Measurements from ENCODE around the gene CCDC6.

Gene CCDC6

DNA sequence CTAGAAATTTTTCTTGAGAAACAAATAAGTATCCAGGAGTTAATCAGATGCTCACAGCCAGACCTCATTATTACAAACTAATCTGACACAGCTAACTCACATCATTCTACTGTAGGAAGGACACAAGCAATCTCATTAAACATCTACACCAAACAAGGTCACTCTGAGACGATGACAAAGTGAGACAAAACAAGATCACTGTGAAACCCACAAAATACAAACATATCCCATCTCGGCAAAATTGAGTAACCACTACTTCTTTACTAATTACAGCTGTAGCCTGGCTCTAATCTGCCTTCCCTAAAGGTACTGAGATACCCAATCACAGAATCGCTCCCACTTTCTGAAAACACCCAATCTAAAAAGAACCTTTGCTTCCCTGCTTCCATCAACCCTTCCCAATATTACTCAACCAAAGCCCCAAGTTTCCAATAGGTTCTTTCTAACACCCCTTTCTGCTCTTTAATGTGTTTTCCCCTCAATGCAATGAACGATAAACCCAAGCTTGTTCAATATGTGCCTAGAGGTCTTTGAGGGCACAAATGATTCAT lies 26.9 kb downstream of the CCDC6 start:
- H3K36me3 ChIP-seq (ENCODE audit: control insufficient read depth in 2 of 2, insufficient read depth in 1 of 2, low read length in 2 of 2): no peaks in the 10 kb centered on the region
- POLR2A ChIA-PET: interaction anchor here (1.4 kb wide), 1 partner anchor 27 kb away, joined by 3 read pairs; the partner anchor contains the start of gene CCDC6
- CTCF ChIA-PET: no interaction called here
- H3K4me3 ChIP-seq (ENCODE audit: low read depth, low read length): no peak overlapping the region
- no peaks in the 10 kb centered on the region for H3K4me1 ChIP-seq (ENCODE audit: control insufficient read depth, insufficient read depth, low read length)
- no peaks in the 10 kb centered on the region for H3K9me3 ChIP-seq (ENCODE audit: control insufficient read depth, insufficient read depth, low read depth, low read length)
- no peak overlapping the region for H3K27ac ChIP-seq (ENCODE audit: extremely low read depth, low read depth, low read length)
- TF ChIP-seq GLIS1 (tag by site-specific recombination; IDR thresholded peaks at IDR 0.05): no peak

DNA sequence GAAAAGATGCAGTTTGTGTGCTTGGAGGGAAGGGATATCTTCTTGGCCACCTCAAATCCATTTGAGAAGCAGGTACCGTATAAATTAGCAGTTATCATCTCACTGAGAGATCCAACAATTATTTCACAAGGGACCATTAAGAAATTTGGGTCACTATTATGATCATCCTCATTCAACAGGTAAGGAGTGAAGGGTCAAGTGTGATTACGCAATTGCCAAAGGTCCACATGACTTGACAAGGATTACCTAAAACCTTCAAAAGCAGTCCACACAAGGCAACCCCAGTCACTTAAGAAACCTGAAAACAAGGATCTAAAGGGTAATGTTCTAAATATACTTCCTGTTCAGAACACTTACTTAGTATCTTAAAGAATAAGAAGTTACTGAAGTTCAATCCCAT lies 27.4 kb downstream of the CCDC6 start:
- CTCF ChIA-PET: no interaction called here
- peaks cover 2% of the 10 kb centered on the region for H3K4me1 ChIP-seq (ENCODE audit: control insufficient read depth, insufficient read depth, low read length)

DNA sequence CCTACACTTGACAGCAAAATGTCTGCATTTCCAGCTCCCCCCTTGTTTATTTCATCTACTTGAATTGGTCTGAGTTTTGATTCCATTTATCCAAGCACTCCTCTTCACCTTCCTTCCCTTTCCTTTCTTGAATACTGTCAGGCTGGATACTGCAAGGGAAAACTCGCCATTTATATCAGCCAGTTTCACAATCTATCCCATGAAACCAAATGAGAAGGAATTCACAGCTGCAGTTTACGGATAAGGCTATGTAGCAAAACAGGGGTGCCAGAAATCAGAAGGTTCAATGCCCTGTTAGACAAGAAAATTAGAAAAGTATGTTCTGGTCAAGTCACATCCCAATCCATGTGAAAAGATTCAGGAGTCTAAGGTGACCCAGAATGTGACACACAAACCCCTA lies 28.1 kb downstream of the CCDC6 start:
- no peak overlapping the region for H3K27ac ChIP-seq (ENCODE audit: extremely low read depth, low read depth, low read length)
- POLR2A ChIA-PET: interaction anchor here (1.4 kb wide), 1 partner anchor 28 kb away, joined by 3 read pairs; the partner anchor contains the start of gene CCDC6
- H3K4me1 ChIP-seq (ENCODE audit: control insufficient read depth, insufficient read depth, low read length): peaks cover 8% of the 10 kb centered on the region
- no peaks in the 10 kb centered on the region for H3K36me3 ChIP-seq (ENCODE audit: control insufficient read depth in 2 of 2, insufficient read depth in 1 of 2, low read length in 2 of 2)
- CTCF ChIA-PET: no interaction called here
- no peak overlapping the region for H3K4me3 ChIP-seq (ENCODE audit: low read depth, low read length)
- H3K9me3 ChIP-seq (ENCODE audit: control insufficient read depth, insufficient read depth, low read depth, low read length): no peaks in the 10 kb centered on the region
- TF ChIP-seq HOXD13 (CRISPR knock-in tag; IDR thresholded peaks at IDR 0.05; ENCODE audit: borderline replicate concordance): no peak
- TF ChIP-seq, protein P1, sequence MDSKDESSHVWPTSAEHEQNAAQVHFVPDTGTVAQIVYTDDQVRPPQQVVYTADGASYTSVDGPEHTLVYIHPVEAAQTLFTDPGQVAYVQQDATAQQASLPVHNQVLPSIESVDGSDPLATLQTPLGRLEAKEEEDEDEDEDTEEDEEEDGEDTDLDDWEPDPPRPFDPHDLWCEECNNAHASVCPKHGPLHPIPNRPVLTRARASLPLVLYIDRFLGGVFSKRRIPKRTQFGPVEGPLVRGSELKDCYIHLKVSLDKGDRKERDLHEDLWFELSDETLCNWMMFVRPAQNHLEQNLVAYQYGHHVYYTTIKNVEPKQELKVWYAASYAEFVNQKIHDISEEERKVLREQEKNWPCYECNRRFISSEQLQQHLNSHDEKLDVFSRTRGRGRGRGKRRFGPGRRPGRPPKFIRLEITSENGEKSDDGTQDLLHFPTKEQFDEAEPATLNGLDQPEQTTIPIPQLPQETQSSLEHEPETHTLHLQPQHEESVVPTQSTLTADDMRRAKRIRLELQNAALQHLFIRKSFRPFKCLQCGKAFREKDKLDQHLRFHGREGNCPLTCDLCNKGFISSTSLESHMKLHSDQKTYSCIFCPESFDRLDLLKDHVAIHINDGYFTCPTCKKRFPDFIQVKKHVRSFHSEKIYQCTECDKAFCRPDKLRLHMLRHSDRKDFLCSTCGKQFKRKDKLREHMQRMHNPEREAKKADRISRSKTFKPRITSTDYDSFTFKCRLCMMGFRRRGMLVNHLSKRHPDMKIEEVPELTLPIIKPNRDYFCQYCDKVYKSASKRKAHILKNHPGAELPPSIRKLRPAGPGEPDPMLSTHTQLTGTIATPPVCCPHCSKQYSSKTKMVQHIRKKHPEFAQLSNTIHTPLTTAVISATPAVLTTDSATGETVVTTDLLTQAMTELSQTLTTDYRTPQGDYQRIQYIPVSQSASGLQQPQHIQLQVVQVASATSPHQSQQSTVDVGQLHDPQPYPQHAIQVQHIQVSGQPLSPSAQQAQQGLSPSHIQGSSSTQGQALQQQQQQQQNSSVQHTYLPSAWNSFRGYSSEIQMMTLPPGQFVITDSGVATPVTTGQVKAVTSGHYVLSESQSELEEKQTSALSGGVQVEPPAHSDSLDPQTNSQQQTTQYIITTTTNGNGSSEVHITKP (tag by site-specific recombination; IDR thresholded peaks at IDR 0.05): peak; percentile 44

More for the DNA sequence above, 27.4 kb downstream of the CCDC6 start:
- TF ChIP-seq SCRT1 (tag by site-specific recombination; IDR thresholded peaks at IDR 0.05; ENCODE audit: borderline replicate concordance): 0 out of 2 replicates have a peak, but pooled peaks have one; percentile 51
- TF ChIP-seq SCRT2 (tag by site-specific recombination; IDR thresholded peaks at IDR 0.05): peak; percentile 89
- no peak for TF ChIP-seq ZNF521 (tag by site-specific recombination; IDR thresholded peaks at IDR 0.05)
- POLR2A ChIA-PET: interaction anchor here (1.4 kb wide), 1 partner anchor 27 kb away, joined by 3 read pairs; the partner anchor contains the start of gene CCDC6
- Histone ChIP-seq H3K4me3 (ENCODE audit: low read depth, low read length) (no peak overlapping the region), H3K36me3 (ENCODE audit: control insufficient read depth in 2 of 2, insufficient read depth in 1 of 2, low read length in 2 of 2) (no peaks in the 10 kb centered on the region), H3K27ac (ENCODE audit: extremely low read depth, low read depth, low read length) (no peak overlapping the region), H3K9me3 (ENCODE audit: control insufficient read depth, insufficient read depth, low read depth, low read length) (no peaks in the 10 kb centered on the region)

DNA sequence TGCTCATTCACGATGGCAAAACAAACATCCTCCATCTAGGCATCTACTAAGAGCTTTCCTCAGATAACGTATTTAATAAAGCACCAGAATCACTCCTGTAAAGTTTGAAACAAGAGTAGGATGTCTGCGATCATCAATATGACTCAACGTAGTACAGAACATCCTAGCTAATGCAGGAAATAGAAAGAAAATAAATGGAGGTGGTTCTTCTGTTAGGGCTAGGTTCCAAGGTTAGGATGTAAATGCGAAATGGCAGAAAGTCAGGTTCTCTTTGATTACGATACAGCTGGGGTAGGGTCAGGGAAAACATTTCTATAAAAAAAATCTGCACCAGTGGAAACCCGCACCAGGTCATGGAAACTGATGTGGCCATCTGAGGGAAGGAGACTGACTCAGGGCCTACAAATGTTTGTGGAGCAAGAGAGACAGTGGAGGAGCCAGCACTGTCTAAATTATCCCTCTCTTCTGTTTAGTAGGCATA lies 29.1 kb downstream of the CCDC6 start:
- TF ChIP-seq, protein P2, sequence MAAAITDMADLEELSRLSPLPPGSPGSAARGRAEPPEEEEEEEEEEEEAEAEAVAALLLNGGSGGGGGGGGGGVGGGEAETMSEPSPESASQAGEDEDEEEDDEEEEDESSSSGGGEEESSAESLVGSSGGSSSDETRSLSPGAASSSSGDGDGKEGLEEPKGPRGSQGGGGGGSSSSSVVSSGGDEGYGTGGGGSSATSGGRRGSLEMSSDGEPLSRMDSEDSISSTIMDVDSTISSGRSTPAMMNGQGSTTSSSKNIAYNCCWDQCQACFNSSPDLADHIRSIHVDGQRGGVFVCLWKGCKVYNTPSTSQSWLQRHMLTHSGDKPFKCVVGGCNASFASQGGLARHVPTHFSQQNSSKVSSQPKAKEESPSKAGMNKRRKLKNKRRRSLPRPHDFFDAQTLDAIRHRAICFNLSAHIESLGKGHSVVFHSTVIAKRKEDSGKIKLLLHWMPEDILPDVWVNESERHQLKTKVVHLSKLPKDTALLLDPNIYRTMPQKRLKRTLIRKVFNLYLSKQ (tag by site-specific recombination; IDR thresholded peaks at IDR 0.05; ENCODE audit: borderline replicate concordance): no peak
- TF ChIP-seq, protein P3, sequence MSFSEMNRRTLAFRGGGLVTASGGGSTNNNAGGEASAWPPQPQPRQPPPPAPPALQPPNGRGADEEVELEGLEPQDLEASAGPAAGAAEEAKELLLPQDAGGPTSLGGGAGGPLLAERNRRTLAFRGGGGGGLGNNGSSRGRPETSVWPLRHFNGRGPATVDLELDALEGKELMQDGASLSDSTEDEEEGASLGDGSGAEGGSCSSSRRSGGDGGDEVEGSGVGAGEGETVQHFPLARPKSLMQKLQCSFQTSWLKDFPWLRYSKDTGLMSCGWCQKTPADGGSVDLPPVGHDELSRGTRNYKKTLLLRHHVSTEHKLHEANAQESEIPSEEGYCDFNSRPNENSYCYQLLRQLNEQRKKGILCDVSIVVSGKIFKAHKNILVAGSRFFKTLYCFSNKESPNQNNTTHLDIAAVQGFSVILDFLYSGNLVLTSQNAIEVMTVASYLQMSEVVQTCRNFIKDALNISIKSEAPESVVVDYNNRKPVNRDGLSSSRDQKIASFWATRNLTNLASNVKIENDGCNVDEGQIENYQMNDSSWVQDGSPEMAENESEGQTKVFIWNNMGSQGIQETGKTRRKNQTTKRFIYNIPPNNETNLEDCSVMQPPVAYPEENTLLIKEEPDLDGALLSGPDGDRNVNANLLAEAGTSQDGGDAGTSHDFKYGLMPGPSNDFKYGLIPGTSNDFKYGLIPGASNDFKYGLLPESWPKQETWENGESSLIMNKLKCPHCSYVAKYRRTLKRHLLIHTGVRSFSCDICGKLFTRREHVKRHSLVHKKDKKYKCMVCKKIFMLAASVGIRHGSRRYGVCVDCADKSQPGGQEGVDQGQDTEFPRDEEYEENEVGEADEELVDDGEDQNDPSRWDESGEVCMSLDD (tag by site-specific recombination; IDR thresholded peaks at IDR 0.05): no peak
- TF ChIP-seq ZBTB17 (tag by site-specific recombination; IDR thresholded peaks at IDR 0.05): no peak
- no peak for TF ChIP-seq ZNF837 (tag by site-specific recombination; IDR thresholded peaks at IDR 0.05)
- TF ChIP-seq SALL2 (tag by site-specific recombination; IDR thresholded peaks at IDR 0.05; ENCODE audit: borderline replicate concordance): no peak
- no peak for TF ChIP-seq ZNF341 (tag by site-specific recombination; IDR thresholded peaks at IDR 0.05; ENCODE audit: low read depth)
- no peak for TF ChIP-seq ZNF544 (tag by site-specific recombination; IDR thresholded peaks at IDR 0.05)
- no peak for TF ChIP-seq ZNF623 (tag by site-specific recombination; IDR thresholded peaks at IDR 0.05)
- no peak for TF ChIP-seq GLIS1 (tag by site-specific recombination; IDR thresholded peaks at IDR 0.05)
- TF ChIP-seq SETDB1 (IDR thresholded peaks at IDR 0.05; ENCODE audit: insufficient read length, low read length): no peak
- ChIA-PET POLR2A (no interaction called here), CTCF (interaction anchor here (0.6 kb wide), 1 partner anchor 12 kb away, joined by 3 read pairs; no protein-coding TSS in a partner anchor)
- Histone ChIP-seq H3K9me3 (ENCODE audit: control insufficient read depth, insufficient read depth, low read depth, low read length) (no peaks in the 10 kb centered on the region), H3K36me3 (ENCODE audit: control insufficient read depth in 2 of 2, insufficient read depth in 1 of 2, low read length in 2 of 2) (no peaks in the 10 kb centered on the region), H3K4me1 (ENCODE audit: control insufficient read depth, insufficient read depth, low read length) (peaks cover 10% of the 10 kb centered on the region), H3K4me3 (ENCODE audit: low read depth, low read length) (no peak overlapping the region), H3K27ac (ENCODE audit: extremely low read depth, low read depth, low read length) (no peak overlapping the region)
